ENCODE results near the gene LYL1. TPM values are rescaled to one million over a fixed set of nuclear protein-coding genes. Genes with fewer than 3 reads are reported as not detected.

LYL1 gene
- total RNA-seq, 1 donor from 2014 or later = 0.50 TPM

DNA sequence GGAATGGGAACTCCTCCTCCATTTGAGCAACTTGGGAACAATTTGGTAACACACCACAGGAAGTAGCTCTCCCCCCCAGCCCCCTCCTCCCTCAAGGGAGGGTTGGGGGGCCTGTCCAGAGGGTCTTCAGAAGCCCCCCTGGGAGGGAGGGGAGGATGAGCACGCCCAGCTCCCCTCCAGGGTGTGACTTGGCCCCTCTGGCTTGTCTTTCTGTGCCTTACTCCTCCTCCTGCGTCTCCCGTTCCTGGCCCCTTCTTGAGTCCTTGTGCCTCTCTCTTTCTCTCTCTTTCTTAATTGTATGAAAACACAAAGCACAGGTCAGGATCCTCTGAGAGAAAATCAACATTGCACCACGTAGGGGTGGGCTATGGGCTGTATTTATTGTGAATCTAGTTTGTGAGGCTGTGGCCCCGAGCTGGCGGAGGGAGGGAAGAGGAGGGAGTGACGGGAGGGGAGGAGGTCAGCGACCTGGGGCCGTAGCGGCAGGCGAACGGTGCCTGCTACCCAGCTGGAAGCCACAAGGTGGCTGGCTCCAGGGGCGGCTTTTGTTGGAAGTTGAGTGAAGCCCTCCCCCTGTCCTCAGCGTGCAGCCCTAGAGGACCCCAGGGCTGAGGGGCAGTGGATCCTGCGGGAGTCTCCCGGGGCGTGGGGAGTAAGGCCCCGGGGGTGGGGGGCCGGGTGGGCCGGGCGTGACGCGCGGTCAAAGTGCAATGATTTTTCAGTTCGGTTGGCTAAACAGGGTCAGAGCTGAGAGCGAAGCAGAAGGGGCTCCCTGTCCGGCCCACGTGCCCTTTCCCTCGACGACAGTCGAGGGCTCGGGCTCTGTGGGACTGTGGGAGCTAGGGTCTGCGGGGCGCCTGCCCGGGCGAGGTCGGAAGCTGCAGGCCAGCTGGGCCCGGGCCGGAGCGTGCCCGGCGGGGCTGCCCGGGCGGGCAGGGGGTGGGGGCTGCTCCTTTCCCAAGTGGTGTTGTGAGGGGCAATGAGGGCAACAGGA, 6.4 kb downstream of the LYL1 start:
- no peak overlapping the region for H3K4me3 Mint-ChIP-seq (ENCODE audit: low read depth)
- H3K4me1 Mint-ChIP-seq (ENCODE audit: low read depth) = peaks cover 5% of the 10 kb centered on the region
- no peaks in the 10 kb centered on the region for H3K9me3 Mint-ChIP-seq (ENCODE audit: low read depth)
- peak; percentile 49 for DNase-seq (ENCODE audit: low spot score, unreplicated experiment)
- TF ChIP-seq, protein P1, sequence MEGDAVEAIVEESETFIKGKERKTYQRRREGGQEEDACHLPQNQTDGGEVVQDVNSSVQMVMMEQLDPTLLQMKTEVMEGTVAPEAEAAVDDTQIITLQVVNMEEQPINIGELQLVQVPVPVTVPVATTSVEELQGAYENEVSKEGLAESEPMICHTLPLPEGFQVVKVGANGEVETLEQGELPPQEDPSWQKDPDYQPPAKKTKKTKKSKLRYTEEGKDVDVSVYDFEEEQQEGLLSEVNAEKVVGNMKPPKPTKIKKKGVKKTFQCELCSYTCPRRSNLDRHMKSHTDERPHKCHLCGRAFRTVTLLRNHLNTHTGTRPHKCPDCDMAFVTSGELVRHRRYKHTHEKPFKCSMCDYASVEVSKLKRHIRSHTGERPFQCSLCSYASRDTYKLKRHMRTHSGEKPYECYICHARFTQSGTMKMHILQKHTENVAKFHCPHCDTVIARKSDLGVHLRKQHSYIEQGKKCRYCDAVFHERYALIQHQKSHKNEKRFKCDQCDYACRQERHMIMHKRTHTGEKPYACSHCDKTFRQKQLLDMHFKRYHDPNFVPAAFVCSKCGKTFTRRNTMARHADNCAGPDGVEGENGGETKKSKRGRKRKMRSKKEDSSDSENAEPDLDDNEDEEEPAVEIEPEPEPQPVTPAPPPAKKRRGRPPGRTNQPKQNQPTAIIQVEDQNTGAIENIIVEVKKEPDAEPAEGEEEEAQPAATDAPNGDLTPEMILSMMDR (IDR thresholded peaks at IDR 0.05; ENCODE audit: unreplicated experiment) = peak; percentile 54
- H3K27me3 Mint-ChIP-seq = peaks cover 69% of the 10 kb centered on the region
- H3K36me3 Mint-ChIP-seq (ENCODE audit: insufficient read depth) = no peaks in the 10 kb centered on the region
- no peak overlapping the region for H3K27ac Mint-ChIP-seq

DNA sequence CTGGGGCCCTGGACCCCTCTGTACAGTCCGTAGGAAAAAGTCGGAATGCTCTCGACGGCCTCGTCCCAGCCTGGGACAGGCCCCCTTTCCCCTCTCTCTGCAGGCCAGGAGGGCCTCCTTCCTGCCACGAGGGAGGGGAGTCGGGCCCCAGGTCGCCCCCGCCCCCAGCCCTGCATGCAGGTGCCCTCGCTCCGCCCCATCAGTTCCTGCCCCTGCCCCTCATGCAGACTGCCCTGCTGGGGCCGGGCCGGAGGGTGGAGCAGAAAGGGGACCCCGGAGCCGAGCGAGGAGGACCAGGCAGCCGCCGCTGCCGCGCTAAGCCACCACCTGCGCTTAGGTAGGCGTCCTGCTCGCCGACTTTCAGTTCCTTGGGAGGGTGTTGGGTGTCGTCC, 7.3 kb downstream of the LYL1 start:
- Mint-ChIP-seq H3K9me3 (ENCODE audit: low read depth) (no peaks in the 10 kb centered on the region), H3K36me3 (ENCODE audit: insufficient read depth) (no peaks in the 10 kb centered on the region), H3K4me3 (ENCODE audit: low read depth) (no peak overlapping the region), H3K27ac (no peak overlapping the region), H3K4me1 (ENCODE audit: low read depth) (peaks cover 5% of the 10 kb centered on the region), H3K27me3 (peaks cover 75% of the 10 kb centered on the region)
- TF ChIP-seq, protein P1 (IDR thresholded peaks at IDR 0.05; ENCODE audit: unreplicated experiment) = no peak
- DNase-seq (ENCODE audit: low spot score, unreplicated experiment) = no peak

DNA sequence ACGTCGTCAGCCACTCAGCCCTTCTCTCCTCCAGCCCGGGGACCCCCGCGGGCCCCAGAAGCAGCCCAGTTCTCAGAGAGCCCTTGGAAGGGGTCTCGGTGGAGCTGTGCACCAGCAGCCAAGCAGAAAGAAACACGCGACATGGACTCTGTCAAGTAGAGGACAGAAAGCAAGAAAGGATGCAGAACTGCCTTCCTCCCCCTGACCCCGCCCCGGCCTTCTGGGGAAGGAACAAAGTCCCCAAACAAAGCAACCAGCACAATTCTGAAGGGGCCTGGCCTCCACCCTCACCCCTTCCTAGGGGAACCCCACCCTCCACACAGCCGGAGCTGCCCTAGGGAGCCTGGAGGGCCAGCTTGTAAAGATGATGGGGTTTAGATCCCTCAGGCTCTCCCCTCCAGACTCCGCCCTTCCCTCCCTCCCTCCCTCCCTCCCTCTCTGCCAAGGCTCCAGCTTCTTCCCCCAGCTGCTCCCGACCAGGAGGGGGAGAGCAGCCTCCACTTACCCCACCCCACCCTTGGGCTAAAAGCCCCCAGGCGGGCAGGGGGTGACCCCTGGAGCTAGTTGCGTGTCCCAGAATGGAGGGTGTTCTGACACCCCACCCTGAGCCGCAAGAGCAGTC, 7.8 kb downstream of the LYL1 start:
- Mint-ChIP-seq H3K9me3 (ENCODE audit: low read depth) (no peaks in the 10 kb centered on the region), H3K27ac (no peak overlapping the region), H3K4me1 (ENCODE audit: low read depth) (peaks cover 5% of the 10 kb centered on the region), H3K36me3 (ENCODE audit: insufficient read depth) (no peaks in the 10 kb centered on the region), H3K27me3 (peaks cover 75% of the 10 kb centered on the region), H3K4me3 (ENCODE audit: low read depth) (no peak overlapping the region)
- TF ChIP-seq, protein P1 (IDR thresholded peaks at IDR 0.05; ENCODE audit: unreplicated experiment) = no peak
- no peak for DNase-seq (ENCODE audit: low spot score, unreplicated experiment)

DNA sequence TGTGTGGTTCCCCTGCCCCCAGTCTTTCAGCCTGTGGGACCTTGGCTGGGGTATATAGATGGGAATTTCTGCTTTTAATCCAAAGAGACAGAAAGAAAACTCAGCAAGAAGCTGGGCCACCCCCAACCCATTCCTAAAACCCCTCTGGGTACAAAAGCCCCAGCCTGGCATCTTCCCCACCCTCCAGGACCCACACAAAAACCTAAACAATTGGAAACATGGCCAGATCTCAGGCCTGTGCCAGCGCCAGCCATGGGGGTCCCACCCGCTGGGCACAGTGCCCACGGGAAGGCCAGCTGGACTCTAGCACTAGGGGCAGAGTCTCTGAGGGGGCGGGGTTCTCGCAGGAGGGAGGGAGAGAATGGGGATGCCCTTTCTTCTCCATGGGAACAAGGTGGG, 8.6 kb downstream of the LYL1 start:
- Mint-ChIP-seq H3K27me3 (peaks cover 73% of the 10 kb centered on the region), H3K9me3 (ENCODE audit: low read depth) (no peaks in the 10 kb centered on the region), H3K4me3 (ENCODE audit: low read depth) (no peak overlapping the region), H3K4me1 (ENCODE audit: low read depth) (peaks cover 5% of the 10 kb centered on the region), H3K27ac (no peak overlapping the region), H3K36me3 (ENCODE audit: insufficient read depth) (no peaks in the 10 kb centered on the region)
- DNase-seq (ENCODE audit: low spot score, unreplicated experiment) = no peak
- TF ChIP-seq, protein P1 (IDR thresholded peaks at IDR 0.05; ENCODE audit: unreplicated experiment) = no peak

DNA sequence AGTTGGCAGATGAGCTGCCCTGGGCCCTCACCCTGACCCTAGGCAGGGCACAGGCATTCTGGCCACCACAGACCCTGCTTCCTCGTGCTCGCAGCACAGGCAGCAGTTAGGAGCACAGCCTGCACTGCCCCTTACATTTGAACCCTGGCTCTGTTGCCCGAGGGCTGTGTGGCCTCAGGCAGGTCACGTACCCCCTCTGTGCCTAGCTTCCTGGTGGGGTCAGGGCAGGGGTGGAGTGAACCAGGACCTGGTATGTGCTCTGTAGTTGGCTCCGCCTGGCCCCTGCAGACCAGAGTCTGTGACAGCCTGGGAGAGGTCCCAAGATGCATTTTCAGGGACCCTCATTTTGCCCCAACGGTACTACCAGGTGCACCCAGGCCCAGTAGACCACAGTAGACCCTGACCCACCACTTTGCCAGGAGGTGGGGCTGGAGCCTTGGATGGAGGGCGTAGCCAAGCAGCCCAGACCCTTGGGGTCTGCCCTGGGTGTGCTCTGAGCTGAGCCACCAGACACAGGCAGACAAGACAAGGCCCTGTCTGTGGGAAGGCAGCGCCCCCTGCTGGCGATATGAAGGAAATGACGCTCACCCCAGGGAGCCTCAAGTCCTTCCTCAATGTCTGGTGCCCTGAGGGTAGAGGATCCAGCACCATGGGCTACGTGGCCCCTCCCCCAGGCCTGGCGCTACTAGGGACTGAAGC, 9.1 kb downstream of the LYL1 start:
- TF ChIP-seq, protein P1 (IDR thresholded peaks at IDR 0.05; ENCODE audit: unreplicated experiment) = peak; percentile 91
- H3K4me1 Mint-ChIP-seq (ENCODE audit: low read depth) = peaks cover 5% of the 10 kb centered on the region
- no peaks in the 10 kb centered on the region for H3K9me3 Mint-ChIP-seq (ENCODE audit: low read depth)
- H3K36me3 Mint-ChIP-seq (ENCODE audit: insufficient read depth) = no peaks in the 10 kb centered on the region
- H3K27ac Mint-ChIP-seq = no peak overlapping the region
- peaks cover 73% of the 10 kb centered on the region for H3K27me3 Mint-ChIP-seq
- no peak overlapping the region for H3K4me3 Mint-ChIP-seq (ENCODE audit: low read depth)
- DNase-seq (ENCODE audit: low spot score, unreplicated experiment) = peak; percentile 67

Measured in progenitor cell of endocrine pancreas (in vitro differentiated cells).